HUES6 (cell line): ENCODE data around the gene MAP2K1.
"Not testable (repeated sequence)": the region's sequence is repeated elsewhere in the genome, so short reads cannot be mapped to it uniquely, and the experiment has no call there.

Experiments
- H3K27ac ChIP-seq: 2 replicates; pipeline ENCODE4 v1.7.0; 2013; ENCODE audit warnings: low read depth, mild to moderate bottlenecking, low read length, inconsistent platforms
- H3K27me3 ChIP-seq: 2 replicates; pipeline ENCODE4 v1.6.1; 2013; ENCODE audit warnings: low read length; ENCODE audit not compliant: control insufficient read depth, insufficient read depth
- H3K36me3 ChIP-seq: 2 replicates; pipeline ENCODE4 v1.6.1; 2013; ENCODE audit warnings: low read length; ENCODE audit not compliant: control insufficient read depth, insufficient read depth
- H3K4me1 ChIP-seq: 2 replicates; pipeline ENCODE4 v1.6.1; 2013; ENCODE audit warnings: low read length; ENCODE audit not compliant: control insufficient read depth, insufficient read depth
- H3K4me3 ChIP-seq: 2 replicates; pipeline ENCODE4 v1.5.1; 2013; ENCODE audit warnings: low read depth, low read length
- H3K9ac ChIP-seq: one replicate; pipeline ENCODE4 v1.6.1; 2013; ENCODE audit warnings: mild to moderate bottlenecking, low read length
- H3K9me3 ChIP-seq: 2 replicates; pipeline ENCODE4 v1.6.1; 2013; ENCODE audit warnings: low read depth, low read length; ENCODE audit not compliant: control insufficient read depth, insufficient read depth

The MAP2K1 gene

DNA sequence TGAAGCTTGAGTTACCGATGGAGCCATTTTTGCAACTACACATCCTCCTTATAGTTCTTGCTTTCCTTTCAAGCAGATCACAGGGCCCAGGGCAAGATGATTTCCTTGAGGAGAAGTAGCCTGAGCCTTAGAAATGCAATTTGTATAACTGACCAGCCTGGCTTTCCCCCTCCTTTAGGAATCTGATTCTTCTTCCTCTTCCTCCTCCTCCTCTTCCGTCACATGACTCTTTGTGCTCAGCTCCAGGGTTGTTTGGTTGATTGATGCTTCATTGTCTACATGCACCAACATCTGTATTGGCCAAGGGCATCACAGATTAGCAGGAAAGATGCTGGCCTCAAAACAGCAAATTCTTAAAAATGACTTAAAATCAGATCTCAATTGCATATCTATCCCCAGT, 107.5 kb downstream of the MAP2K1 start:
- H3K36me3 ChIP-seq: peaks cover 88% of the 10 kb centered on the region
- H3K9me3 ChIP-seq: no peaks in the 10 kb centered on the region
- H3K27me3 ChIP-seq: no peaks in the 10 kb centered on the region
- H3K4me3 ChIP-seq: no peak overlapping the region
- peaks cover 4% of the 10 kb centered on the region; the same call in 1 of the 2 replicates for H3K4me1 ChIP-seq
- no peak overlapping the region for H3K9ac ChIP-seq
- H3K27ac ChIP-seq: no peak overlapping the region

DNA sequence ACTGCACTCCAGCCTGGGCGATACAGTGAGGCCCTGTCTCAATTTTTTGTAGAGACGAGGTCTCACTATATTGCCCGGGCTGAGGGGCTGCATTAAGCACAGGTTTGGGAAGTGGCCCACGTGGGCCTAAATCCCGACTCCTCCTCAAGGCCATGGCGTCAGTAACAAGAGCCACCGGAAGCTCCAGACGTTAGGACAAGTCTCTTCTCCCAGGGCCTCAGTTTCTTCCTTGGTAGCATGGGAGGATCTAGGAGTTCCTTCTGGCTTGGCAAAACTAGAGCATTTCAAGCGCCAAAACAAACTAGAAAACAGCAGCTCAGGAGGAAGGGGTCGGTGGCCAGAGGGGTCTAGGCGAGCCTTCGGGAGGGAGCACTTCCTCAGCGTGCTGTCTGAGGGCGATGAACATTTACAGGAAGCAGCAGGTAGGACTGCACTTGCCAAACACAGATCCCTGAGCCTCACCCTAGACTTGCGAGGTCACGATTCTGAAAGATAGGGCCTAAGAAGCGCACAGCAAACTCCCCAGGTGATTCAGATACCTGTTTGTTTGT, 110.3 kb downstream of the MAP2K1 start:
- Histone ChIP-seq H3K4me1 (peaks cover 4% of the 10 kb centered on the region; the same call in 1 of the 2 replicates), H3K4me3 (peak overlapping the region; percentile 88), H3K9me3 (no peaks in the 10 kb centered on the region), H3K27me3 (no peaks in the 10 kb centered on the region), H3K27ac (peak overlapping the region; percentile 95), H3K9ac (peak overlapping the region; percentile 97), H3K36me3 (peaks cover 88% of the 10 kb centered on the region)

DNA sequence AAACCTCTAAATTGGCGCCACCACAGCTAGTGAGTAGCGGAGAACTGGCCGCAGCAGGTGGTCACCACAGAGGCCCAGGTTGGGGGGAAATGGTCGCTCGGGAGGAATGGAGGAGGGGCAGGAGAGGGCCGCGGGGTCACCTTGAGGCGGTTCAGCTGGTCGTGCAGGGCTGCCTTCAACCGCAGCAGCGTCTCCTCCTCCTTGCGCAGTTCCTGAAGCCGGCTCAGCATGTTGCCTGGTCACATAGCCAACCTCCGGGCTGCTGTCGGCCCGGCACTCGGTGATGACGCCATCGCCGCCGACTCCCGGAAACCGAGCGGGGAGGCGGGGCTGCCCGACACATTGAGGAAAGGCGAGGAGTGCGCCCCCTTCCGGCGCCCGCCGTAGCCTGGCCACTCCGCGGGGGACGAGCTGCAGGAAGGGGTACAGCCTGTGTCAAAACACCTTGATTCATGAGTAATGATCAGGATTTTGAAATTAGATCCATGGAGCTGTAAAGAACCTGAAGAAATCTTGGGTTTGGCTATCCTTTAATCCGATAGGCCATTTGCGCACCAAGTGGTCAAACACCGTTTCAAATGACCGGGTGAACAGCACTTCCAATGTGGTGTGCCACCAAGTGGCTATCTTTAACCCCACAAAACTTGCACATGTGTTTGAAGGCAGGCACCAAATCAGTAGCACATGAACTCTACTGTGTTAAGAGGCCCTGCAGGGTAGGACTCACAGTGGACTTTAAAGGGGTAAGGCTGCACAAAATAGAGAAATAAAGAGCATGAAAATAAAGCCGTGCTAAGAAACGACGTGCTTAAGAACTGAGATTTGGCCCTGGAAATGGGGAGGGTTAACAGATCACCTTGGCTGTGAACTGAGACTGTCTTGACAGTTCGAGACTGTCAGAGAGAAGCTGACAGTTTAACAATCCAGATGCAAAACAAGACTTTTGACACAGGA, 111.1 kb downstream of the MAP2K1 start, which contains the start of gene SNAPC5:
SNAPC5 (minus strand) TSS at position 261 of the 954 bp plus-strand sequence; CDS start at position 230, 31 bp downstream.
- no peaks in the 10 kb centered on the region for H3K9me3 ChIP-seq
- peak within 1 kb of the TSS; percentile 88 for H3K4me3 ChIP-seq
- H3K27me3 ChIP-seq: no peaks in the 10 kb centered on the region
- peak within 1 kb of the TSS; percentile 97 for H3K9ac ChIP-seq
- H3K27ac ChIP-seq: peak within 1 kb of the TSS; percentile 95
- peaks cover 88% of the 10 kb centered on the region for H3K36me3 ChIP-seq
- H3K4me1 ChIP-seq: peaks cover 6% of the 10 kb centered on the region; the same call in 1 of the 2 replicates

DNA sequence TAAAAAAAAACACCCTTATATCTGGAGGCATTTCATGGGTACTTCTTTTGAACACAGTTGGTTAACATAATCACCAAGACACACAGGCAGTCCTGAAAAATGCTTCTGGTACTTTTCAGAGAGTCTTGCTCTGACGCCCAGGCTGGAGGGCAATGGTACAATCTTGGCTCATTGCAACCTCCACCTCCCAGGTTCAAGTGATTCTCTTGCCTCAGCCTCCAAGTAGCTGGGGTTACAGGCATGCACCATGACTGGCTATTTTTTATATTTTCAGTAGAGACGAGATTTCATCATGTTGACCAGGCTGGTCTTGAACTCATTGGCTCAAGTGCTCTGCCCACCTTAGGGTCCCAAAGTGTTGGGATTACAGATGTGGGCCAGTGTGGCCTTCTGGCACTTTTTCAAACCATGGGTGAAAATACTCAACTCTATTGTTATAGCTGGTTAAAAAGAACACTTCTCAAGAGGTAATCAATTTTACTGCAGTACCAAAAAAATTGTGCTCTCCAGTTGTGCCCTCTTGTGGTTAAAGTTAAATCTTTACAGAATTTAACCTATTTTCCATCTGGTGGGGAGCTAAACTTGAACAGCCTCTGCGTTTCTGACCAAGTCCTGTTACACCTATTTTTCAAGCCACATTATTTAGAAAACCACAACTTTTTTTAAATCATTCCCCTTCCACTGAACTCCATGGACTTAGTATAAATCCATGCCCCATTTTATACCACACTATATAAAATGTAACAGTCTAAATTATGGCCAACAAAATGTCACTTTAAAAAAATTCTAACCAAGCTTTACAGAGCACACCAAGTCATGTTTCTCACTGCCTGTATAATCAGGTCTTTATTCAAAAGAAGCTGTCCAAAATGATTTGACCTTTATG, 112.0 kb downstream of the MAP2K1 start:
- H3K27me3 ChIP-seq: no peaks in the 10 kb centered on the region
- peaks cover 6% of the 10 kb centered on the region; the same call in 1 of the 2 replicates for H3K4me1 ChIP-seq
- H3K4me3 ChIP-seq: no peak overlapping the region
- no peak overlapping the region for H3K27ac ChIP-seq
- H3K36me3 ChIP-seq: peaks cover 89% of the 10 kb centered on the region
- H3K9me3 ChIP-seq: no peaks in the 10 kb centered on the region
- no peak overlapping the region for H3K9ac ChIP-seq

DNA sequence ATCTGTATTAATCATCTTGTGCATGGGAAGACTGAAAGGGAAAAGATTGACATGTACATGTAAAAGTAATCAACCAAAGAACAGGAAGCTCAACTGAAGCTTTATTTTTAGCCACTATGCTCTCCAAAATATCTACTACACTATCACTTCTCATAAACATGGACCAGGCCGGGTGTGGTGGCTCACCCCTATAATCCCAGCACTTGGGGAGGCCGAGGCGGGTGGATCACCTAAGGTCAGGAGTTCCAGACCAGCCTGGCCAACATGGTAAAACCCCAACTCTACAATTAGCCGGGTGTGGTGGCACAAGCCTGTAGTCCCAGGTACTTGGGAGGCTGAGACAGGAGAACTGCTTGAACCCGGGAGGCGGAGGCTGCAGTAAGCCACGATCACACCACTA, 113.6 kb downstream of the MAP2K1 start:
- H3K4me3 ChIP-seq, H3K27me3 ChIP-seq, H3K9me3 ChIP-seq, H3K4me1 ChIP-seq, H3K27ac ChIP-seq, H3K9ac ChIP-seq: not testable (repeated sequence)
- peaks cover 82% of the 10 kb centered on the region for H3K36me3 ChIP-seq

DNA sequence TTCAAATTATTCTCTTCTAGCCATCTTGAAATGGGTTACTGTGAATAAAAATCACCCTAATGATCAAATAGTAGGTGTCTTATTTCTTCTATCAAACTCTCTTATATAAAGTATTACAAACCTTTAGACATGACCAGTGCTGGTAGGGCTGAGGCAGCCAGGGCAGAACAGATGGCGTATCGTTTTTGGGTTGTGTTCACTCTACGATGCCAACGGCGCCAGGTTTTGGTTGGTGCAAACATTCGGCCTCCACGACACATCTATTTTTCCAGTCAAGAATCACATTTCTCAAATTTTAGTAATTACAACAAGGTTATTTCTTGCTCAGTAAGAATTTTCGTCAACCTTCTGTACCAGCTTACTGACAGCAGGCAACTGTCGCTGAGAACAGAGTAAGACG, 115.8 kb downstream of the MAP2K1 start:
- Histone ChIP-seq H3K4me3 (peak overlapping the region; percentile 93), H3K9me3 (no peaks in the 10 kb centered on the region), H3K36me3 (peaks cover 69% of the 10 kb centered on the region), H3K27me3 (no peaks in the 10 kb centered on the region), H3K9ac (peak overlapping the region; percentile 98), H3K4me1 (peaks cover 3% of the 10 kb centered on the region; the same call in 1 of the 2 replicates), H3K27ac (no peak overlapping the region)

DNA sequence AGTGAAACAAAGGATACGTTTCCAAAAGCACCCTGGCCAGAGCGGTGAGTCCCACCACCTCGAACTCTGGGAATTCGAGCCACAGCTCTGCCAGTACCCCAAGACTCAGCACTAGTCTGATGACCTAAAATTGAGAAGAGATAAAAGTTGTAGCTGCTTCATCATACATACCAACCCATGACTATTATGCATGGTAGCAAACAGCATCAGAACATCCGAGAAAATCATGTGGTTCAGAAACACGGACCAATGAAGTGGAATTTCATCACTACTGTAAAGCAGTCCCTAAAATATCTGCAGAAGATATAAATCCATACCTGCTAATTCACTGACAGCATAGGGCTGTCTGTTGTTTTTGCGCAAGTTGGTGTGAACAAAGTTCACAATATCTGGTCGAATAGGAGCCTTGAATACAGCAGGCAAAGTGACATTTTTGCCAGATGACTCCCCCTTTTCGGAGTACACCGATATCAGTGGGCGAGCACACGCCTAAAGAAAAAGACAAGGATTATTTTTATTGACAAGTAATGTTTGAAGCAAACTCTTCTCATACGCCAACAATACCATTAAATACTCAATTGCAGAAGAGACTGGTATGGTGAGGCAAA, 116.4 kb downstream of the MAP2K1 start:
- H3K27ac ChIP-seq: peak overlapping the region; percentile 98
- peaks cover 64% of the 10 kb centered on the region for H3K36me3 ChIP-seq
- peak overlapping the region; percentile 93 for H3K4me3 ChIP-seq
- not testable (repeated sequence) for H3K27me3 ChIP-seq, H3K4me1 ChIP-seq, H3K9me3 ChIP-seq
- H3K9ac ChIP-seq: peak overlapping the region; percentile 98

DNA sequence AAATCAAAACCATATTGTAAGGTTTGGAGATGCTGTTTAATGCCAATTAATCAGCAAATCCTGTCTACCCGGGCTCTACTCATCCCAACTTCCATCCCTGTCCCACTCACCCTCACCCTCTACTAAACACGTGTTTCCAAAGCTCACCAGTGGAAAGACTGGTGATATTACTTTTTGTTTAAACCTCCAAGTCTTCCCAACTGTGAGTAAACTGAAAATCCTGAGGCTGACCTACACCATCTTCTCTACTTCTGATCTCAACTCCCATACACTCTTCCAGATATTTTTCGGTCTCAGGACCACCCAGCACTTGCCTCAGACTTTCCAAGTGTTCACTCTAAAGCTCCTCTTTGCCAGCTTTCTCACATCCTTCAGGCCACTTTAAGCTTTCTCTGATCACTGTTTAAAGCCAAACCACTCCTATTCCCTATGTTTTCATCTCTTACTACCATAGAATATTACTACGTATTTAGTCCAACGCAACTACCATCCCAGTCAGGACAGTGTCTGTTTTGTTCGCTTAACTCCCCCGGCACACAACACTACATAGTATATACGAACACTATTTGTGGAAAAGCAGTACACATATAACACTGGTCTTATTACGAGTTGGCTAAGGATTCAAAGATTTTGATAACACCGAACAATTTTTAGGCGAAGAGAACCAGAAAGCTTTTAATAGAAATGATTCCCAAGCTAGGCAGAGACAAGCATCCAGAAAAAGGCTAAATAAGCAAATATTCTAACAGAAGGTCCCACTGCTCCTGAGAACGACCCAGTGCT, 117.3 kb downstream of the MAP2K1 start:
- H3K27me3 ChIP-seq: no peaks in the 10 kb centered on the region
- peak overlapping the region; percentile 93 for H3K4me3 ChIP-seq
- H3K9ac ChIP-seq: peak overlapping the region; percentile 98
- peaks cover 56% of the 10 kb centered on the region for H3K36me3 ChIP-seq
- peak overlapping the region; percentile 98 for H3K27ac ChIP-seq
- no peaks in the 10 kb centered on the region for H3K9me3 ChIP-seq
- peaks cover 3% of the 10 kb centered on the region; the same call in 1 of the 2 replicates for H3K4me1 ChIP-seq

DNA sequence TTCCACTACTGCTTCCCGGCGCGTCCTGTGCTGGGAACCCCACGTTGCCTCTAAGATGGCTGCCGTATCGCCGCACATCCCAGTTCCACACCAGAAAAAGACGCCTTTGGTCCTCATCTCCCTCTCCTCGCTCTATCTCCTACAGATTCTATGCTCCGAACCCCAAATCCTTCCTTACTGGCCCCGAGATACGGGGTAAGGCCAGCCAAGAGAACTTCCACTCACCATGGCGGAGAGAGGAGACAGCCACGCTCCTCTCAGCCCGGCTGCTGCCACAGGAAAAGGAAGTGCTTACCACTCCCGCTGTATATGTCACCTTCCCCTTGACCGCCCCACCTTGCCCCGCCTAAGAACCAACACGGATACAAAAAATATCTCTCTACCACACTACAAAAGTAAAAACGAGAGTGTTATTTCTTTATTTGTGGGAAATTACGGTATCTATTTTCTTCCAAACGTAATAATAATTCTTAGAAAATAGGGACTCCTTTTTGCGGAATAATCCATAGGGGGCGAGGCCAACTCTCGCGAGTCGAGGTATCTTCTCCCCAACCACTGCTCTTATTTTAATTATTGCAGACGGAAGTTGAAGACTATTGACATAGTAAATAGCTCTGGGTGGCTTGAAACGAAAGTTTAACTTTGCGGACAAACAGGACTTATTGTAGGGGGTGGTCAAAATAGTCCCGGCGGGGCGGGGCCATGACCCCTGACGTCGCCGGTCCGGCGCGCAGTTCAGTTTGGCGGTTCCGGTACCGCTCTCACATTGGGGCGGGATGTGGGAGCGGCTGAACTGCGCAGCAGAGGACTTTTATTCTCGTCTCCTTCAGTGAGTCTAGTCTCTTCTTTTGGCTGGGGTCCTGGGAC, 118.1 kb downstream of the MAP2K1 start, which contains the start of the genes RPL4 and ZWILCH:
RPL4 (minus strand) TSS at position 293 of the 867 bp plus-strand sequence; CDS start at position 228, 65 bp downstream.
ZWILCH (plus strand) TSS at position 764 of the 867 bp plus-strand sequence; CDS start at position 777, 13 bp downstream.
- Histone ChIP-seq H3K27ac (peak within 1 kb of the TSS; percentile 98), H3K27me3 (no peaks in the 10 kb centered on the region), H3K4me3 (peak within 1 kb of the TSS; percentile 93), H3K9ac (peak within 1 kb of the TSS; percentile 98), H3K9me3 (no peaks in the 10 kb centered on the region), H3K4me1 (peaks cover 3% of the 10 kb centered on the region; the same call in 1 of the 2 replicates), H3K36me3 (peaks cover 52% of the 10 kb centered on the region)
